D341Med (cell line): Measurements from ENCODE around the gene ARSI.

Experiments
- DNase-seq: peaks from one replicate; pipeline ENCODE4 v3.0.0; 2012; ENCODE audit warnings: low spot score

The ARSI gene

GRCh38 chr5:150302301-150303069 lies at the start of gene ARSI:
Gene ARSI (minus strand): TSS chr5:150302905. CDS start chr5:150302373, 532 bp downstream.
- DNase-seq: no peak

GRCh38 chr5:150350524-150351344 lies 48.0 kb upstream of the ARSI start:
- DNase-seq: peak; percentile 80

DNA sequence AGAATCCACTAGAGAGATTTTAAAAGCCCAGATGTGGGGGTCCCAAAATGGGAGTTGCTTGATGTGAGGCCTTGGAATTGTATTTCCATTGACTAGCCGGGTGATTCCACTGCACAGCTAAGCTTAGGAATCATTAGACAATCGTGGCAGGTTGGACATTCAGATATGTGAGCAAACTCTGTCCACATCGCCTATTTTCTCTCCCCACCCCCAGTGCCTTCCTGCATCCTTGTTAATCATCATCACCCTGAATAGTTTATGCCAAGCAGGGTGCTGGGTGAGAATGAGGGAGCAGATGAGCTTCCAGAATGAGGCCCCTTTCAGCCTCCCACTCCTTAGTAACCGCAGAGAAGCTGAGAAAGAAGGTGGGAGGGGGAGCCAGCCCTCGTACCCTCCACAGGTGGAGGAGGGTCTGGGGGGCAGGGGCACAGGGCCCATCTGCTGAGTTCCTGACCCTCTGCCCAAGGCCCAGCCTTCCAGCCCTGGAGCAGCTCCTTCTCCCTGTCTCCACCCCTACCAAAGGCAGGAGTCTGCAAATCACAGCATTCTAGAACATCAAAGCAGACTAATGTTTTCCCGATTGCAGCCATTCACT lies 47.1 kb upstream of the ARSI start:
- no peak for DNase-seq

DNA sequence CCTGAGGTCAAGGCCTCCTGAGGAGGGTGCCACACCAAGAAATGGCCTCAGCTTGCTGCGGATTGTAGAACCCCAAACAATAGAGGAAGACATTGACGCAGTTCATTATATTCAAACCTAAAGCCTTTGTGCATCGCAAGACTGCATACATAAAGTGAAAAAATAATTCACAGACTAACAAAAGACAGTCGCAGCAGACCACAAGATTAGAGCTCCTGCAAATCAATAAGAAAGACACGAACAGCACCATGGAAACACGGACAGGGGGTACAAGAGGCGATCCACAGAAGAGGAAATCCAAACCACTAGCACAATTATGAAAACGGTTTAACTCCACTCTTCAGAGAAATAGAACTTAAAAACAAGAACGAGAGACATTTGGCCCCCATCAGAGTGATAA lies 44.7 kb upstream of the ARSI start:
- no peak for DNase-seq

- no peak for DNase-seq
Observed at GRCh38 chr5:150347003-150347402, 44.3 kb upstream of the ARSI start.

DNA sequence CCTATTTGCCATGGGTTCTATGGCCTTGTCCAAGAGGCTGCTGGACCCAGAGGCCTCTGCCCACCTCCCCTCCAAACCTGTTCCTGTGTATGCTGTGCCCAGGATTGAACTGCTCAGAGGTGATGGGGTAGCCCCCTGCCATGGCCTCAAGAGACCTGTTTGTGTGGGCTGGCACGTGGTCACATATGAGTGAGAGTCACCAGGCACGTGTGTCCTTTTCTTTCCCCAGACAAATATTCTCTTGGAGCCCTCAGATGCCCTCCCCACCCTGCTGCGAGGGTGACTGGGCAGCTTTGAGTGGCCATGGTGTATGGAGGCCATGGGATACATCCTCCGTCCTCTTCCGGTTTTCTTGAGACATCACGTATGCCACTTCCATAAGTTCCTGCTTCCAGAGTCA lies 43.9 kb upstream of the ARSI start:
- DNase-seq: no peak

GRCh38 chr5:150345716-150346115 lies 43.0 kb upstream of the ARSI start:
- no peak for DNase-seq

DNA sequence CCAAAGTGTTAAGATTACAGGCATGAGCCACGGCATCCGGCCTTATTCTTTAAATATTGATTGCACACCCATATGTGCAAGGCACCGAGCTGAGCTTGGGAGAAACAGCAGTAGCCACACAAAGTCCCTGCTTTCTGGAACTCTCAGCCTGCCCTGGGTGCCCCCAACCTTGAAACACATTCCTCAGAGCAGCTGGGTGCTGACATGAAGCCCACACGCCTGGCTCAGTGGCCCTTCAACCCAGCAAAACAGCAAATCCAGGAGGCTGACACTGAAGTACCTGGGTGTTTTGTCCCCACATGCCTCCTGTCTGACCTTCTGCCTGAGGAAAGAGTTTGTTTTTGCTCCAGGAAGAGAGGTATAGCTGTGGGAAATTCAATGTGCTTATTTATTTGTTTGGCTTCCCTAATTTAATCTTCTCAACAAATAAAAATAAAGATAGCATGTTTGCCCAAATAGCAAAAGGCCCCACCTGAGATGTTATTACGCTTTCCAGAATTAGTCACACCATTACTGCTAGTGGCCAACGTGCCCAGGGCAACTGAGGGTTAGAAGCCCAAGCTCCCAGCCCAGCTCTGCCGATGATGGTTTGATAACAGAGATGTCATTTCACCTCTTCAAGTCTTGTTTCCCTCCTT lies 41.4 kb upstream of the ARSI start:
- DNase-seq: no peak

GRCh38 chr5:150342583-150342982 lies 39.9 kb upstream of the ARSI start:
- no peak for DNase-seq

DNA sequence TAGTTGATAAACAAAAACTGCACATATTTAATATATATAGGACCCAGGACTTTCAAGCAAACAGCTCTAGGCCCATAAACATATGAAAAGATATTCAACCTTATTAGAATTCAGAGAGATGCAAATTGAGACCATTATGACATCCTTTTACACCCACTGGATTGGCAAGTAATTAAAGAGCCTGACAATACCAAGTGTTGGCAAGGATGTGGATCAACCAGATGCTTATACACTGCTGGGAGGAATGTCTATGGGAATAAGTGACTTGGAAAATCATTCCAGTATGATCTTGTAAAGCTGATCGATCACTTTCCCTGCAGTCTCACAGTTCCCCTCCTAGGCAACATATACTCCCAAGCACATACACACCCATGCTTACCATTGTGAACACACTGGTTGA lies 39.3 kb upstream of the ARSI start:
- DNase-seq: no peak

DNA sequence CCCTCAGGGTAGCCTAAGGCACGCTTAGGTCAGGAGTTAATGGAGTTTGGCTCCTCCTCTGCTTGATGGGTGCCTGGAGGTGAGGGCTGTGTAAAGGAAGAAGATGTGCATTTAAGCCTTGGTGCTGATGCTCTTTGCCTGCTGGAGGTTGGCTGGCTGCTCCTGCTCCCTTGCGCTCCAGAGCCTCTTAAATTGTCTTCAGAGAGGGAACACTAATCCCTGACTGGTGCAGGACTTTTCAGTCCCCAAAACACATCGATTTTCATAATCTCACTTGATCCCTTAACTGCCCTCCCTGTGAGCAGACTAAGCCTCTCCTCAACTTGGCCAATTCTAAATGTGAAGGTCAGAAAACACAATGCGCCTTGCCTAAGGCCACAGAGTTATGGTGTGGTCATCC lies 38.6 kb upstream of the ARSI start:
- DNase-seq: peak; percentile 55

- no peak for DNase-seq
Observed at GRCh38 chr5:150340614-150341255, 38.0 kb upstream of the ARSI start.

GRCh38 chr5:150339841-150340240 lies 37.1 kb upstream of the ARSI start:
- no peak for DNase-seq

DNA sequence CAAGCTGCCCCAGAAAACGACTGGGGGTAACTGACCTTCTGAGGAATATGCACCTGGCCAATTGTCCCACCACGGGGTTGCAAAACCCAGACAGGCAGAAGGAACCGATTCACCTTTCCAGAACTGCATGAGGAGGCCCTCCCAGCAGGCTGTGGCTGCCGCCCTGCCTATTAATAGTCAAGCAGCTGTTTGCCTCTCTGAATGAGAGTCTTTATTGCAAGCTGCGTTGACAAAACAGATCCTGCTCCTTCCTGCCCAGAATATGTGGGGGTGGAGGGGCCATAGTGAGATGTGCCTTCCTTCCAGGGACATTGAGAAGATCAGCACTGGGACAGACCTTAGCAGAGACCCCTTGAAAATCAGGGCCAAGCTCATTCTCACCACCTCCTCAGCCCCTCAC lies 36.5 kb upstream of the ARSI start:
- no peak for DNase-seq

GRCh38 chr5:150338546-150338945 lies 35.8 kb upstream of the ARSI start:
- no peak for DNase-seq

- DNase-seq: no peak
Observed at GRCh38 chr5:150335778-150336177, 33.1 kb upstream of the ARSI start.

DNA sequence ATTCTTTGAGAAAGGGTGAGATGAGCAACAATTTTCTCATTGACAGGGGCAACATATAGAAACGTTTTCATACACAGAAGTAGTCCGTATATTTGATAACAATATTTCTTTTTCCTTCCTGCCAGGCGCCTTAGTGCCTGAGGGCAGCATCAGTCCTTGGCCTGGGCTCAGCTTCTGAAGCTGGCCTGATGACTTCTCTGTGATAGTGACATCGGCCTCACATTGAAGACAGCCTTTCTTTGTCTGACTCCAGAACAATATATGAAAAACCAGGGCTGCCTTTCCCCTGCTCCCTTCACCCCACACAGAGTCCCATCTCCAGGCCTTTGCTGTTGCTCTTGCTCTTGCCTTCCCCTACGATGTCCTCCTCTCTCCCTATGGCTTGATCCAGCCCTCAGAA lies 30.7 kb upstream of the ARSI start:
- DNase-seq: no peak

DNA sequence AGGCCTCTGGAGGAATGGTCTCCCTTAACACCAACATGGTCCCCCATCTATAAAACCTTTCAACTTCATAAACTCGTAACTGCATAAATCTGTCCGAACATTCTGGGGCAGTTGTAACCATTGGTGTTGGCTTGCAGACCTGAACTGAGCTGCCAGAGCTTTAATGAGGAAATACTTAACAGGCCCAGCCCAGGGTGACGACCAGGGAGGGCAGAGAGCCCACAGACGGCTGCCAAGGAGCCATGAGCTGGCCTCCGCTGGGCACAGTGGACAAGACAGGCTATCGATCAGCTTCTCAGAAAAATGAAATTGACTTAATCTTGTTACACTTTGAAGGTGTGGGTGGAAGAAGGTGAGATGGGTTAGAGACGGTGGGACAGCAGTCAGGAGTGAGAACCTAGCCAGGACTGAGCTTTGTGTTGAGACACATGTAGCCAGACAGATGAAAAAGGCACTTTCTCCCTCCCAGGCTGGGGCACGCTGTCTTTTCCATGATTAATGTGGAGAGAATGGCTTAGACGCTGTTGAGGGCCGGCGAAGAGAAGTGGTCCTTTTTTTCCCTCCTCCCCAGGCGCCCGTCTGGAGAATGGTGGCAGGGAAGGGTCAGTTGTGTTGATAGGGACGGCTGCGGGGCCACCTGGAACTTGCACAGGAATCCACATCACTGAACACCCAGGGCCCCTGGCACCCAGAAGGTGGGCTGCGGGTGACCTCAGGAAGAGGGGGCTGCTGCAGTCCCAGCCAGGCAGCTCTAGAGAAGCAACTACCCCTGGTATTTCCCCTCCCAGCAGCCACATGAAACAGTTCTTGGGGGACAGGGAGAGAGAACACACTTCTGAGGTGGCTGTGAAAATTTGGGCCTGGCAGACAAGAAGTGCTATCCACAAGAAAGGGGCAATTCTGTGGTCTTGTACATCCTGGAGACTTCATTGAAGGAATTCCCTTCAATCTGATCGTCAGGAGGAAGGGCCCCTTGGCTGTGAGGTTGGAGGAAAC lies 27.5 kb upstream of the ARSI start:
- no peak for DNase-seq

GRCh38 chr5:150329038-150329437 lies 26.3 kb upstream of the ARSI start:
- DNase-seq: no peak

DNA sequence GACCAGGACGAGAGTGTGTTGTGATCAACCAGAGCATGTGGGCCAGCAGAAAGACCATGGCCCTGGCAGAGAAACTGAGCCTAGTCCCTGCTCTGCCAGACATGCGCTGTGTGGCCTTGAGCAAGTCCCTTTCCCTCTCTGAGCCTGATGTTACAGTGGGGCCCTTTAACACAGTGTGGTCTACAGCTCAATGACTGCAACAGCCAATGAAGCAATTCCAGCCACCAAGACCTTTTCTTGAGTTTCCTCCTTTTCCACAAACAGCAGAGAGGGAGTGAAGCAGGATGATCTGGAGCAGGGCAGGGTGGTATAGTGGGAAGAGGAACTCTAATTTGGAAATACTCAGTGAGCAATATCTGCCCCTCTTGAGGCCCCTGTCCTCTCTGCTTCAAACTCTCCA lies 25.8 kb upstream of the ARSI start:
- no peak for DNase-seq

- DNase-seq: no peak
Observed at GRCh38 chr5:150327139-150327538, 24.4 kb upstream of the ARSI start.
